CD8-positive, alpha-beta memory T cell (primary cell): ENCODE measurements around the gene TEX19. TPM values are rescaled to one million over a fixed set of nuclear protein-coding genes. Genes with fewer than 3 reads are reported as not detected.

ENCODE experiments used
- CTCF ChIA-PET: fragments of 350-600 bp; sonication (Branson Sonifier 250); formaldehyde crosslinking; loops from one replicate; lab custom pipeline; 2021; ENCODE audit warnings: antibody characterized with exemption; lab: Charles Lee
- POLR2A ChIA-PET: fragments of 350-600 bp; sonication (Branson Sonifier 250); formaldehyde crosslinking; loops from one replicate; lab custom pipeline; 2021; ENCODE audit warnings: antibody characterized with exemption; lab: Charles Lee
- DNase-seq, 5 donors: peaks; one replicate each; pipeline versions ENCODE4 v3.0.0 to v3.0.0-alpha.2; 2020 to 2022; ENCODE audit warnings: mixed read lengths in 1 of 5
- H3K27ac ChIP-seq: one replicate; pipeline ENCODE4 v1.7.0; 2013; ENCODE audit warnings: low read depth, mild to moderate bottlenecking, low read length, moderate library complexity
- H3K27me3 ChIP-seq: 2 replicates; pipeline ENCODE4 v1.7.0; 2013; ENCODE audit warnings: low read length, mild to moderate bottlenecking; ENCODE audit not compliant: insufficient read depth, poor library complexity, severe bottlenecking
- H3K36me3 ChIP-seq: 2 replicates; pipeline ENCODE4 v1.7.0; 2013; ENCODE audit warnings: mild to moderate bottlenecking, low read length, moderate library complexity; ENCODE audit not compliant: insufficient read depth
- H3K4me1 ChIP-seq: 2 replicates; pipeline ENCODE4 v1.7.0; 2013; ENCODE audit warnings: mild to moderate bottlenecking, low read length, moderate library complexity; ENCODE audit not compliant: insufficient read depth
- H3K4me3 ChIP-seq: 2 replicates; pipeline ENCODE4 v1.7.0; 2013; ENCODE audit warnings: mild to moderate bottlenecking, low read length
- H3K9me3 ChIP-seq: 2 replicates; pipeline ENCODE4 v1.7.0; 2013; ENCODE audit warnings: mild to moderate bottlenecking, low read length
- H3K27ac Mint-ChIP-seq, 8 donors: one replicate each; pipeline ENCODE4 v1.8.0; 2020 to 2021; ENCODE audit warnings: mixed read lengths in 8 of 8, mild to moderate bottlenecking in 6 of 8, inconsistent platforms in 3 of 8, moderate library complexity in 3 of 8
- H3K27me3 Mint-ChIP-seq, 2 donors: one replicate each; pipeline ENCODE4 v1.8.0; 2020 to 2021; ENCODE audit warnings: mixed read lengths in 2 of 2, mild to moderate bottlenecking in 1 of 2, moderate library complexity in 1 of 2
- H3K36me3 Mint-ChIP-seq, 3 donors: one replicate each; pipeline ENCODE4 v1.8.0; 2020 to 2021; ENCODE audit warnings: mixed read lengths in 3 of 3, inconsistent platforms in 1 of 3, mild to moderate bottlenecking in 1 of 3
- H3K4me1 Mint-ChIP-seq, 3 donors: one replicate each; pipeline ENCODE4 v1.8.0; 2020 to 2021; ENCODE audit warnings: mixed read lengths in 3 of 3, inconsistent platforms in 1 of 3, mild to moderate bottlenecking in 1 of 3
- H3K4me3 Mint-ChIP-seq, 7 donors: one replicate each; pipeline ENCODE4 v1.8.0; 2020 to 2021; ENCODE audit warnings: mixed read lengths in 7 of 7, mild to moderate bottlenecking in 6 of 7, moderate library complexity in 4 of 7, inconsistent platforms in 2 of 7
- H3K9me3 Mint-ChIP-seq, 5 donors: one replicate each; pipeline ENCODE4 v1.8.0; 2020 to 2022; ENCODE audit warnings: mixed read lengths in 5 of 5, mild to moderate bottlenecking in 3 of 5, moderate library complexity in 2 of 5, inconsistent platforms in 1 of 5
- polyA plus RNA-seq: library from polyadenylated mRNA; unstranded; fragments of 300-500 nt; fragmentation: Illumina TruSeq; gene quantifications from one replicate; pipeline ENCODE4 v1.2.3, GENCODE V29; 2021
- total RNA-seq, 2 experiments: library from RNA; stranded (reverse); gene quantifications; one replicate each; pipeline ENCODE4 v1.2.3, GENCODE V29; 2021

TEX19 gene
- total and polyA plus RNA-seq, 3 experiments from 2014 or later: not detected

DNA sequence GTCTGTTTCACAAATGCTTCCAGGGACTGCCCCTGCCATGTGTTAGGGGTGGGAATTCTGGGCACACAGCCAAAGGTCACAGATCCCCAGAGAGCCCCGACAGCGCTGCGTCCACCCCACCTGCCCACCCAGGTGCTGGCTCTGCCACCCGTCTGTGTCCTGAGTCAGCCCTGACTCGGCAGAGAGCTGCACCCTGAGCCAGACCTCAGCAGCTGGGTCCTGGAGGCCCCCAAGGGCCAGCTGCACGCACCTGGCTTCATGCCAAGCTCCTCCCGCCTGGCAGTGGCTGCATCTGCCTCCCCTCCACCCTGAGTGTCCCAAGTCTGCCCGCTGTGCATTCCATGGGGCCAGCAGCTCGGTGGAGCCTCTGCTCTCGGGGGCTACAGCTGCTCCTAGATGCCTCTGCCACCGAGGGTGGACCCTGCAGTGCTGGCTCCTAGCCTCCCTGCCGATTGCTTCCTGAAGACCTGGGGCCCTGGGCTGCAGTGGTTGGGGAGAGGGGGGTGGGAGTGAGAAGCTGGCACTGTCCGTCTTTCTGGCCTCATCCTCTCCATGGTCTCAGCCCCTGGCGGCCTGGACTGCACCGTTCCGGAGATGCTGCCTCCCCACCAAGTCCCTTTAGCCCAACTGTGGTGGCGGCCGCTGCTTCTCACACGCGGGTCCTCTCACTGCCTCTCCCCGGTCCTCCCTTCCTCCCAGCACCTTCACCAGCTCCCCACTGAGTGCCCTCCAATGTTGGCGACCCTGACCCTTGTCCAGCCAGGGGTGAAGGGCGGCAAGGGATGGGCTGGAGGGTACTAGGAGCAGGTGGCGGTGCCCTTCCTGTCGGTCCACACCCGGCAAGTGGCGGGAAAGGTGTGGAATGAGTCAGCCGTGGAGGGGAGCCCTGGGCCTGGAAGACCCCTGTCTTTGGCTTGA lies 28.5 kb upstream of the TEX19 start:
- H3K4me3 ChIP-seq: no peak overlapping the region
- no peak overlapping the region for H3K27ac ChIP-seq
- H3K27ac Mint-ChIP-seq: no peak overlapping the region
- H3K27me3 ChIP-seq: no peaks in the 10 kb centered on the region
- no peaks in the 10 kb centered on the region for H3K36me3 ChIP-seq
- peak overlapping the region in 1 of 7 donors; percentile 82 for H3K4me3 Mint-ChIP-seq
- H3K9me3 Mint-ChIP-seq: no peaks in the 10 kb centered on the region
- H3K9me3 ChIP-seq: no peaks in the 10 kb centered on the region
- H3K4me1 ChIP-seq: peaks cover 25% of the 10 kb centered on the region
- POLR2A ChIA-PET: no interaction called here
- H3K4me1 Mint-ChIP-seq: peaks cover 11 to 24% (median 18%) of the 10 kb centered on the region in 3 donors
- H3K36me3 Mint-ChIP-seq: peaks cover 0 to 2% (median 0%) of the 10 kb centered on the region in 3 donors
- CTCF ChIA-PET: interaction anchor here (1.7 kb wide), 1 partner anchor 31 kb away, joined by 5 read pairs; no protein-coding TSS in a partner anchor
- H3K27me3 Mint-ChIP-seq: peaks cover 8% of the 10 kb centered on the region in 2 donors
- DNase-seq: no peak

DNA sequence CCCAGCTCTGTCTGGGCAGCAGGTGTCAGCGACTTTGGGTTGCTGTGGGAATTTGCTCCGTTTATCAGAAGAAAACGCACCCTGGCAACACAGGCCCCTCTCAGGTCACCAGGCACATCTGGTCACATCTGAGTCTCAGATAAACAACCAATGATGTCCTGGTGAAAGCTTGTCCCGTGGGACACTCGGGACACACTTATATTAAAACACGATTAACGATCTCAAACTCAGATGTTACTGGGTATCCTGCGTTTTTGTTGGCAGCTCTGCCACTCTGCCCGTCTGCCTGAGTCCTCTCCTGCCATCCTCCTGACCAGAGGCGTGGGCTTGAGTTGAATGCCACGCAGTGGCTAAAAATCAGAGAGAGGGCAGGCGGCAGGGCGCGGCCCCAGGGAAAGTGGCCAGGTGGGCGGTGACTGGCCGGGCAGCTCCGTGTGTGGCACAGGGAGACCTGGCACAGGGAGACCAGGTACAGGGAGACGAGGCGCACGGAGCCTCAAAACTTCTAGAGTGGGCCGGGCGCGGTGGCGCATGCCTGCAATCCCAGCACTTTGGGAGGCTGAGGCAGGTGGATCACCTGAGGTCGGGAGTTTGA lies 27.6 kb upstream of the TEX19 start:
- Mint-ChIP-seq H3K9me3 (no peaks in the 10 kb centered on the region), H3K27ac (peak overlapping the region in 1 of 8 donors; percentile 79), H3K4me1 (peaks cover 13 to 27% (median 18%) of the 10 kb centered on the region in 3 donors), H3K4me3 (peak overlapping the region in 5 of 7 donors; percentile 8 to 50 (median 31)), H3K27me3 (peaks cover 8% of the 10 kb centered on the region in 2 donors), H3K36me3 (peaks cover 0 to 2% (median 0%) of the 10 kb centered on the region in 3 donors)
- no peak overlapping the region for H3K4me3 ChIP-seq
- DNase-seq: no peak
- ChIA-PET POLR2A (no interaction called here), CTCF (interaction anchor here (1.7 kb wide), 1 partner anchor 31 kb away, joined by 5 read pairs; no protein-coding TSS in a partner anchor)
- H3K36me3 ChIP-seq: no peaks in the 10 kb centered on the region
- H3K4me1 ChIP-seq: peaks cover 25% of the 10 kb centered on the region
- H3K27me3 ChIP-seq: no peaks in the 10 kb centered on the region
- H3K27ac ChIP-seq: no peak overlapping the region
- no peaks in the 10 kb centered on the region for H3K9me3 ChIP-seq

DNA sequence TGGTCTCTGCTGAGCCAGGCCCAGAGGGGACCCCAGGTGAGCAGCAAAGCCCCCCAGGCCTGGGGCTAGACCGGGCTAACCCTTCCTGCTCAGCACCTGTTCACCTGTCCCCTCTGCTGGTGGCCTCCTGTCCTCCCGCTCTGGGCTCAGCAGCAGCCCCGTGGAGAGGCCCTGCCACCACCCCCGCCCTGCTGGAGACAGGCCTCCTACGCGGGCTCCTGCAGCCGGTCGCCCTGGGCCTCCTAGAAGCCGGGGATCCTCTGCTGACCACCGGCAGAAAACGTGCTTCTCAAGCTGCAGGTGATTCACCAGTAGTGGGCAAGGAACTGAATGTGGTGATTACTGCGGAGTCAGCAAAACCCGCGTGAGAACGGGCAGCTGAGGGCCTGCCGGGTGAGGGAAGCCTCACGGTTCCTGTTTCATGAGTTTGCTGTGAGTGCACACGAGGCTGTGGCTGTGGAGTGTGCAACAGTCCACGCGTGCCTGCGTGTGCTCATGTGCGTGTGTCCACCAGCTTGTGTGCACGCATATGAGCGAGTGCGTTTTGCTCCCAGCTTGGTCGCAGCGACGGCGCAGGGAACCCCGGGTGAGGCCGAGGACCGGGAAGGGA lies 26.3 kb upstream of the TEX19 start:
- POLR2A ChIA-PET: interaction anchor here (1.1 to 1.4 kb wide), 2 partner anchors 35 to 96 kb away, joined by 4 read pairs; no protein-coding TSS in a partner anchor
- DNase-seq: peak in 1 of 5 donors; percentile 46
- Mint-ChIP-seq H3K27me3 (peaks cover 8% of the 10 kb centered on the region in 2 donors), H3K27ac (peak overlapping the region in 5 of 8 donors; percentile 65 to 86 (median 83)), H3K4me1 (peaks cover 13 to 27% (median 18%) of the 10 kb centered on the region in 3 donors), H3K36me3 (peaks cover 0 to 2% (median 0%) of the 10 kb centered on the region in 3 donors), H3K9me3 (no peaks in the 10 kb centered on the region), H3K4me3 (peak overlapping the region; percentile 69 to 92 (median 85))
- H3K27me3 ChIP-seq: no peaks in the 10 kb centered on the region
- CTCF ChIA-PET: interaction anchor here (0.6 to 2.1 kb wide), 5 partner anchors 12 to 363 kb away, joined by 3 to 9 read pairs (median 5); partner anchors contain the start of gene CD7
- no peaks in the 10 kb centered on the region for H3K9me3 ChIP-seq
- peak overlapping the region; percentile 49 for H3K4me3 ChIP-seq
- H3K4me1 ChIP-seq: peaks cover 25% of the 10 kb centered on the region
- peak overlapping the region; percentile 82 for H3K27ac ChIP-seq
- H3K36me3 ChIP-seq: no peaks in the 10 kb centered on the region

DNA sequence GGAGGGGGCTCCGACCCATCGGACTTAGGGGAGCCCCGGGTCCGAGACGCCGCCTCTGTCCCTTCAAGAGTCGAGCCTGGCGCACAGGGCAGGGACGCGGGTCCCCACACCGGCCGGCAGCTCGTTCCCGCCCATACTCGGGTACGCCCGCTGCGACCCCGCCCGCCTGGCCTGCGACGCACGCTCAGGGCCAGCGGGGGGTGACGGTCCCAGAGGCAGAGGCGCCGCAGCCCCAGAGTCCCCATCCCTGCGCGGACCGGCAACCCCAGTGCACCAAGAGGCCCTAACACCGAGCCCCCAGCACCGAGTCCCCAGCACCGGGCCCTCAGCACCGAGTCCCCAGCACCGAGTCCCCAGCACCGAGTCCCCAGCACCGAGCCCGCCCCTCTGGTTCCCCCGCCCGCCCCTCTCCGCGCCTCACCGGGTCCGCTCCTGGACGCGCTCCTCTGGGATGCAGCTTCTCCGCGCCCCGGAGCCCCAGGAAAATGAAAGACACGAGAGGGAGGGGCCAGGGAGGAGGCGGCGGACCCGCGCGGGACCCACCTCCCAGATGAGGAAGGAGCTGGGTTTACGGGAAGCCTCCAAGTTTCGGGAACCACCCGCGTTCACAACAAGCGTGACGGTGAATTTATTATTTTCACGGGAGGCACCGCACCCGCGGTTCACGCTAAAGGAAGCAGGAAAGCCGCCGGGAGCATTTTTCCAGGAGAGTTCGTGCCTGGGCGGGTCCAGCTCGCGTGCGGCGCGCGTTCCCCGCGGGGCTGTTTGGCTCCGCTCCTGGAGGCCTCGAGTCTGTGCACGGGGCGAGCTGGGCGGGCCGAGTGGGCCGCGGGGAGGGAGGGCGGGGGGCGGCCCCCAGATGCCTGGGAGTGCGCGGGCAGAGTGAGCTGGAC lies 25.5 kb upstream of the TEX19 start, which contains the start of gene SECTM1:
TSS of gene SECTM1 (minus strand) at position 488 of the 893 bp plus-strand sequence. CDS start 6,526 bp downstream, outside the sequence.
- peak within 1 kb of the TSS in 7 of 8 donors; percentile 47 to 99 (median 95) for H3K27ac Mint-ChIP-seq
- peak in 1 of 5 donors; percentile 48 for DNase-seq
- H3K4me1 Mint-ChIP-seq: peaks cover 13 to 27% (median 19%) of the 10 kb centered on the region in 3 donors
- Histone ChIP-seq H3K9me3 (no peaks in the 10 kb centered on the region), H3K36me3 (no peaks in the 10 kb centered on the region), H3K4me1 (peaks cover 25% of the 10 kb centered on the region), H3K27me3 (no peaks in the 10 kb centered on the region), H3K27ac (peak within 1 kb of the TSS; percentile 82), H3K4me3 (peak within 1 kb of the TSS; percentile 63)
- CTCF ChIA-PET: interaction anchor here (0.6 to 2.1 kb wide), 5 partner anchors 16 to 363 kb away, joined by 3 to 9 read pairs (median 5); partner anchors contain the start of gene CD7
- POLR2A ChIA-PET: interaction anchor here (0.6 to 1.4 kb wide), 5 partner anchors 17 to 202 kb away, joined by 3 to 4 read pairs (median 3); no protein-coding TSS in a partner anchor
- peak within 1 kb of the TSS; percentile 88 to 99 (median 95) for H3K4me3 Mint-ChIP-seq
- H3K27me3 Mint-ChIP-seq: peaks cover 8% of the 10 kb centered on the region in 2 donors
- peaks cover 0 to 2% (median 0%) of the 10 kb centered on the region in 3 donors for H3K36me3 Mint-ChIP-seq
- no peaks in the 10 kb centered on the region for H3K9me3 Mint-ChIP-seq

DNA sequence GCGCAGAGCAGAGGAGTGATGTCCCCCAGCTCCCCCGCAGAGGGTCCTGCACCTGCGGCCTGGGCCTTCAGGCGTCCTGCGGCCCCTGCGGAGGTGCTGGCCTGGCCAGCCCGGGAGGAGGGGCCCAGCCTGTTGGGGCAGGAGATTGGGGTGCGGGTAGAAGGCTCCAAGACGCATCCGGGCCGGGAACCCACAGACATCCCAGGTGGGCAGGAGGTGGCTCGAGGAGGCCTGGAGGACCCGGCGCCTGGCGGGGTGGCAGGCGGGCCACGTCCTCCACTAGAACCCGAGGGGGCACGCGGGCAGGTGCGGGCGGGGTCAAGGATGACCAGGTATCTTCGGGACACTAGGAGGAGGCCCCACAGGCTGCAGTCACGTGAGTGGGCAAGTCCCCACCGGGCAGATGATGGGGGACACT lies 24.8 kb upstream of the TEX19 start:
- Mint-ChIP-seq H3K36me3 (peaks cover 0 to 2% (median 0%) of the 10 kb centered on the region in 3 donors), H3K27me3 (peaks cover 8 to 10% of the 10 kb centered on the region in 2 donors), H3K9me3 (no peaks in the 10 kb centered on the region), H3K4me3 (peak overlapping the region; percentile 88 to 99 (median 95)), H3K27ac (peak overlapping the region in 6 of 8 donors; percentile 47 to 99 (median 96)), H3K4me1 (peaks cover 16 to 27% (median 24%) of the 10 kb centered on the region in 3 donors)
- Histone ChIP-seq H3K27me3 (no peaks in the 10 kb centered on the region), H3K36me3 (no peaks in the 10 kb centered on the region), H3K9me3 (no peaks in the 10 kb centered on the region), H3K4me1 (peaks cover 25% of the 10 kb centered on the region), H3K27ac (peak overlapping the region; percentile 78), H3K4me3 (peak overlapping the region; percentile 63)
- ChIA-PET CTCF (interaction anchor here (0.6 to 2.1 kb wide), 6 partner anchors 17 to 99 kb away, joined by 3 to 9 read pairs (median 4); partner anchors contain the start of gene CD7), POLR2A (interaction anchor here (0.5 to 1.4 kb wide), 7 partner anchors 17 to 867 kb away, joined by 3 to 6 read pairs (median 3); no protein-coding TSS in a partner anchor)
- no peak for DNase-seq

DNA sequence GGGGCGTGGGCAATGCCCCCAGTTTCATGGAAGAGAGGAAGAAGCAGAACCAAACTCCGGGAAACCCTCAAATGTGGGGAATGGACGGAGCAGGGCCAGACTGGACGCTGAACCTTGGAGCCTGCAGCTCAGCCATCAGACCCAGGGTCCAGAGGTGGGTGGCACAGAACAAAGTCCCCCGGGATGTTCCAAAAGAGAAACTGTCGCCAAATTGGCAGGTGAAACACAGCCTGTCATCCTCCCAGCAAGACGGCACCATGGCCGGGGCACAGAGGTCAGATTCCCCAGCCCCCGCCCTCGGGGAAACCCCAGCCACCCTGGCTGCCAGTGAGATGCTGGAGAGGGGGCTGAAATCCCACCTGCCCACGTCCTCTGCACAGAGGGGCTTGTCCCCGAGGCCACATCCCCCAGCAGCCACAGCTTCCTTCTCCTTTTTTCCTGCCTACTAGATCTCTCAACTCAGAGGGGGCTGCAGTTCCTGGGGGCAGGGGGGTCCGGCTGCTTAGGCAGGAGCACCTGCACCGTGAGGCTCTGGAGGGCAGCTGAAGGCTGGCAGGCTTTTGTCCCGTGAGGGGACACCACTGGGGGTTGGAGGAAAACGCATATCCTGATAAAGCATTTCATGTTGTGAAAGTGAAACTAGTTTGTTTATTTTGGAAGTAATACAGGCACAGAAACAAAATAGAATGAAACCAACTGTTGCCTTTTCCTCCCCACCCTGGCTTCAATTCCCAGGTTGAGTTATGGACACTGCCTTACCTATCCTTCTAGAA lies 24.2 kb upstream of the TEX19 start:
- CTCF ChIA-PET: interaction anchor here (1.1 to 2.1 kb wide), 3 partner anchors 17 to 99 kb away, joined by 3 to 9 read pairs (median 4); partner anchors contain the start of gene CD7
- peak overlapping the region; percentile 63 for H3K4me3 ChIP-seq

More for the DNA sequence above, 24.2 kb upstream of the TEX19 start:
- peaks cover 25% of the 10 kb centered on the region for H3K4me1 ChIP-seq
- POLR2A ChIA-PET: interaction anchor here (0.5 to 0.6 kb wide), 3 partner anchors 80 to 866 kb away, joined by 3 to 6 read pairs (median 3); no protein-coding TSS in a partner anchor
- H3K4me1 Mint-ChIP-seq: peaks cover 16 to 27% (median 24%) of the 10 kb centered on the region in 3 donors
- peaks cover 8 to 10% of the 10 kb centered on the region in 2 donors for H3K27me3 Mint-ChIP-seq
- H3K36me3 ChIP-seq: no peaks in the 10 kb centered on the region
- no peaks in the 10 kb centered on the region for H3K27me3 ChIP-seq
- H3K27ac Mint-ChIP-seq: peak overlapping the region; percentile 29 to 99 (median 94)
- H3K9me3 ChIP-seq: no peaks in the 10 kb centered on the region
- H3K4me3 Mint-ChIP-seq: peak overlapping the region; percentile 88 to 99 (median 95)
- H3K9me3 Mint-ChIP-seq: no peaks in the 10 kb centered on the region
- peaks cover 0 to 2% (median 0%) of the 10 kb centered on the region in 3 donors for H3K36me3 Mint-ChIP-seq
- peak overlapping the region; percentile 78 for H3K27ac ChIP-seq
- no peak for DNase-seq
